ENCODE results near the gene RCCD1. TPM values are rescaled to one million over a fixed set of nuclear protein-coding genes. Genes with fewer than 3 reads are reported as not detected.
A peak's percentile ranks its signal among the peaks of the same experiment; 100 is the strongest.

The RCCD1 gene
- total and polyA plus RNA-seq, 9 donors = 12.0 to 17.9 (median 14.6) TPM

GRCh38 chr15:90930861-90931574 lies 23.7 kb upstream of the RCCD1 start:
- Histone ChIP-seq H3K4me1 (ENCODE audit: control insufficient read depth, insufficient read depth, low read length) (peaks cover 46% of the 10 kb centered on the region), H3K4me3 (ENCODE audit: low read length) (peak overlapping the region; percentile 64), H3K27me3 (ENCODE audit: control insufficient read depth, insufficient read depth, low read length) (no peaks in the 10 kb centered on the region), H3K27ac (ENCODE audit: low read length) (peak overlapping the region; percentile 93), H3K9me3 (replicated peaks; ENCODE audit: control insufficient read depth, low read depth, low read length) (no peaks in the 10 kb centered on the region), H3K36me3 (ENCODE audit: control insufficient read depth, insufficient read depth, low read length) (no peaks in the 10 kb centered on the region)
- DNase-seq = peak; percentile 36
- whole genome bisulfite sequencing (ENCODE audit: insufficient coverage) = 67% methylated on average over 13 of the region's 15 CpGs

DNA sequence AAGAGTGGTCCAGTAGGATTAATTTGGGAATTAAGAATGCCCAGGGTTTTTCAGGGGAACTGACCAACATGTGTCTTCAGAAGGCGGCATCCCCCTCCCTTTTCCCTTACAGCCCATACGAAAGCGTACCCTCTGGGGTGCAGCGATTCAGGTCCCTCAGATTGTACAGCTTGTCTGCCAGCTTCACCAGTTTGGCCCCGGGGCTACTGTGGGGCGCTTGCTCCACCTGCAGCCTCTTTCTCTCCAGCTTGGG lies 23.2 kb upstream of the RCCD1 start:
- Histone ChIP-seq H3K36me3 (ENCODE audit: control insufficient read depth, insufficient read depth, low read length) (peaks cover 5% of the 10 kb centered on the region), H3K4me3 (ENCODE audit: low read length) (peak overlapping the region; percentile 83), H3K9me3 (replicated peaks; ENCODE audit: control insufficient read depth, low read depth, low read length) (no peaks in the 10 kb centered on the region), H3K4me1 (ENCODE audit: control insufficient read depth, insufficient read depth, low read length) (peaks cover 51% of the 10 kb centered on the region), H3K27ac (ENCODE audit: low read length) (peak overlapping the region; percentile 93), H3K27me3 (ENCODE audit: control insufficient read depth, insufficient read depth, low read length) (no peaks in the 10 kb centered on the region)
- 44% methylated on average over 6 of the region's 6 CpGs for WGBS (ENCODE audit: insufficient coverage)
- no peak for DNase-seq

- under 1% methylated on average over 35 of the region's 52 CpGs for WGBS (ENCODE audit: insufficient coverage)
- Histone ChIP-seq H3K9me3 (replicated peaks; ENCODE audit: control insufficient read depth, low read depth, low read length) (no peaks in the 10 kb centered on the region), H3K4me1 (ENCODE audit: control insufficient read depth, insufficient read depth, low read length) (peaks cover 51% of the 10 kb centered on the region), H3K27ac (ENCODE audit: low read length) (peak within 1 kb of the TSS; percentile 93), H3K27me3 (ENCODE audit: control insufficient read depth, insufficient read depth, low read length) (no peaks in the 10 kb centered on the region), H3K4me3 (ENCODE audit: low read length) (peak within 1 kb of the TSS; percentile 83), H3K36me3 (ENCODE audit: control insufficient read depth, insufficient read depth, low read length) (peaks cover 10% of the 10 kb centered on the region)
- peak; percentile 93 for DNase-seq
These were observed 22.6 kb upstream of the RCCD1 start, which contains the start of gene HDDC3 for GRCh38 chr15:90931828-90932659. Gene HDDC3 (minus strand): TSS chr15:90932549. CDS start chr15:90932540, 9 bp downstream.

GRCh38 chr15:90932660-90932991 lies 22.1 kb upstream of the RCCD1 start:
- no peaks in the 10 kb centered on the region for H3K9me3 ChIP-seq (replicated peaks; ENCODE audit: control insufficient read depth, low read depth, low read length)
- H3K27me3 ChIP-seq (ENCODE audit: control insufficient read depth, insufficient read depth, low read length) = no peaks in the 10 kb centered on the region
- WGBS (ENCODE audit: insufficient coverage) = 0% methylated on average over 4 of the region's 5 CpGs
- no peak overlapping the region for H3K4me3 ChIP-seq (ENCODE audit: low read length)
- H3K27ac ChIP-seq (ENCODE audit: low read length) = peak overlapping the region; percentile 45
- H3K36me3 ChIP-seq (ENCODE audit: control insufficient read depth, insufficient read depth, low read length) = peaks cover 11% of the 10 kb centered on the region
- H3K4me1 ChIP-seq (ENCODE audit: control insufficient read depth, insufficient read depth, low read length) = peaks cover 51% of the 10 kb centered on the region
- no peak for DNase-seq

DNA sequence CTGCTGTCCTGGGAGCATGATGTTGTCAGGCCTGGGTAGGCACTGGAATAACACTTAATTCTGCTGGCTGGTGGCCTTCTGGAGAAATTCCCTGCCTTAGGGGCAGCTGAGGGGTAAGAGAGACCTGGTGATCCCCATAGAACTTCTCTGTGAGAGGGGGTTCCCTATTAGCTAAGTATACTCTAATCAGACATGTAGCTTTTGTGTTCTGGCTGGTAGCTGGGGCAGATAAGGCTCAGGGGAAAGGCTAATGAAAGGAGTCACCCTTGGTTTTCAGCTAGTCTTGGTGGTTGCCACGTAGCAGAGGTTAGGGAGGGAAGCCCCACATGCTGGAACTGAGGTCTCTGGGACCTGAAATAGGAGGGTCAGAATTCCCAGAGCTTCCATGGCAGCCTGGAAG lies 21.4 kb upstream of the RCCD1 start:
- no peak for DNase-seq
- peaks cover 17% of the 10 kb centered on the region for H3K36me3 ChIP-seq (ENCODE audit: control insufficient read depth, insufficient read depth, low read length)
- no peak overlapping the region for H3K4me3 ChIP-seq (ENCODE audit: low read length)
- 78% methylated on average over 1 of the region's 1 CpG for WGBS (ENCODE audit: insufficient coverage)
- H3K4me1 ChIP-seq (ENCODE audit: control insufficient read depth, insufficient read depth, low read length) = peaks cover 51% of the 10 kb centered on the region
- H3K9me3 ChIP-seq (replicated peaks; ENCODE audit: control insufficient read depth, low read depth, low read length) = no peaks in the 10 kb centered on the region
- no peaks in the 10 kb centered on the region for H3K27me3 ChIP-seq (ENCODE audit: control insufficient read depth, insufficient read depth, low read length)
- H3K27ac ChIP-seq (ENCODE audit: low read length) = no peak overlapping the region

DNA sequence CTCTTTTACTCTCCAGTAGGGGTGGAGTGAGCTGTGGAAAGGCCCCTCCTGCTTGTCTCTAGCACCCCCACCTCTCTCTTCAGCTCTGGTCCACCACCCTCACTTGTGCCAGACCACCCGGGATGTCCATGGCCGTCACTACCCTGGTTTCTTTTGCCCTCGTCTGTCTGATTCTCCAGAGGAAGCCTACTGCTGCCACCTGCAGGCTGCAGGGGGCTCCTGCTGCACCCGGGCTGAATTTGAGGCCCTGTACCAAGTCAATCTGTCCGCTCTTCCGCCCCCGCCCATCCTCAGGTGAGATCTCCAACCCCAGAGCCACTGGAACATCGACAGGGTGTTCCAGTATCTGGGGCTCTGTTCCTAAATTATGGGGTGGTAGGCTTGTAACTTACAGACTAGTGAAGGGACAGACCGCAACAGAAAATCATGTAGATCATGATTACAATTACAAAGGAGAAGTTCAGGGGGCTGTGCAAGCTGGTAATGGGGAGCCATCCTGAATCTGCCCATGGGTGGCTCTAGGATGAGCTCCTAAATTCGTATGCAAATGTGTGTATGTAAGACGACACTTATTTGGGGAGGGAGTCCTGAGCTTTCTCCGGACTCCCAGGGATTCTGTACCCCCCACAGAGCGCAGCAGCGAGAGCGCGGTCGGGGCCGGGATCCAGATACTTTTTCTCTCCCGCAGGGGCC lies 20.3 kb upstream of the RCCD1 start:
- 2% methylated on average over 14 of the region's 19 CpGs for WGBS (ENCODE audit: insufficient coverage)
- Histone ChIP-seq H3K4me3 (ENCODE audit: low read length) (peak overlapping the region; percentile 73), H3K4me1 (ENCODE audit: control insufficient read depth, insufficient read depth, low read length) (peaks cover 48% of the 10 kb centered on the region), H3K9me3 (replicated peaks; ENCODE audit: control insufficient read depth, low read depth, low read length) (no peaks in the 10 kb centered on the region), H3K27me3 (ENCODE audit: control insufficient read depth, insufficient read depth, low read length) (no peaks in the 10 kb centered on the region), H3K36me3 (ENCODE audit: control insufficient read depth, insufficient read depth, low read length) (peaks cover 25% of the 10 kb centered on the region), H3K27ac (ENCODE audit: low read length) (peak overlapping the region; percentile 40)
- peak; percentile 87 for DNase-seq

GRCh38 chr15:90934949-90935751 lies 19.5 kb upstream of the RCCD1 start, which contains the start of gene UNC45A:
Gene UNC45A (plus strand): TSS chr15:90935285. CDS start chr15:90935325, 40 bp downstream.
- peak within 1 kb of the TSS; percentile 83 for H3K27ac ChIP-seq (ENCODE audit: low read length)
- no peaks in the 10 kb centered on the region for H3K9me3 ChIP-seq (replicated peaks; ENCODE audit: control insufficient read depth, low read depth, low read length)
- under 1% methylated on average over 65 of the region's 65 CpGs for WGBS (ENCODE audit: insufficient coverage)
- H3K4me3 ChIP-seq (ENCODE audit: low read length) = peak within 1 kb of the TSS; percentile 73
- peaks cover 32% of the 10 kb centered on the region for H3K36me3 ChIP-seq (ENCODE audit: control insufficient read depth, insufficient read depth, low read length)
- peaks cover 48% of the 10 kb centered on the region for H3K4me1 ChIP-seq (ENCODE audit: control insufficient read depth, insufficient read depth, low read length)
- H3K27me3 ChIP-seq (ENCODE audit: control insufficient read depth, insufficient read depth, low read length) = no peaks in the 10 kb centered on the region
- DNase-seq = peak; percentile 95

DNA sequence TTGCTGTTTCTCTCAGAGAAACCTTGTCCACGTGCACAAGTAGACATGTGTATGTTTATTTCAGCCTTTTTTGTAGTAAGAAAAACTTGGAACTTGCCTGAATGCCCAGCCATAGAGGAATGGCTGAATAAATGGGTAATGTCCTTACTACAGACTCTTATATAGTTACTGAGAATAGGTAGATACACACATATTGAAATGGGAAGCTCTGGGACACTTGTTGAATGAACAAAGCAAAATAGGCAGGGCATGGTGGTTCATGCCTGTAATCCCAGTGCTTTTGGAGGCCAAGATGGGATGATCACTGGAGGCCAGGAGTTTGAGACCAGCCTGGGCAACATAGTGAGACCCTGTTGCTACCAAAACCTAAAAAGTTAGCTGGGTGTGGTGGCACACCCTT lies 17.9 kb upstream of the RCCD1 start:
- Histone ChIP-seq H3K27me3 (ENCODE audit: control insufficient read depth, insufficient read depth, low read length) (no peaks in the 10 kb centered on the region), H3K9me3 (replicated peaks; ENCODE audit: control insufficient read depth, low read depth, low read length) (no peaks in the 10 kb centered on the region), H3K4me3 (ENCODE audit: low read length) (no peak overlapping the region), H3K36me3 (ENCODE audit: control insufficient read depth, insufficient read depth, low read length) (peaks cover 46% of the 10 kb centered on the region), H3K27ac (ENCODE audit: low read length) (no peak overlapping the region), H3K4me1 (ENCODE audit: control insufficient read depth, insufficient read depth, low read length) (peaks cover 33% of the 10 kb centered on the region)
- WGBS (ENCODE audit: insufficient coverage) = no CpG with 5 or more reads among the region's 1 CpG
- DNase-seq = no peak

- 100% methylated on average over 1 of the region's 5 CpGs for WGBS (ENCODE audit: insufficient coverage)
- H3K4me1 ChIP-seq (ENCODE audit: control insufficient read depth, insufficient read depth, low read length) = peaks cover 21% of the 10 kb centered on the region
- peaks cover 60% of the 10 kb centered on the region for H3K36me3 ChIP-seq (ENCODE audit: control insufficient read depth, insufficient read depth, low read length)
- no peaks in the 10 kb centered on the region for H3K9me3 ChIP-seq (replicated peaks; ENCODE audit: control insufficient read depth, low read depth, low read length)
- no peak overlapping the region for H3K4me3 ChIP-seq (ENCODE audit: low read length)
- no peak for DNase-seq
- no peak overlapping the region for H3K27ac ChIP-seq (ENCODE audit: low read length)
- H3K27me3 ChIP-seq (ENCODE audit: control insufficient read depth, insufficient read depth, low read length) = no peaks in the 10 kb centered on the region
These were observed 16.4 kb upstream of the RCCD1 start for GRCh38 chr15:90938261-90938660.
